Thyroid gland (tissue), 4 donors: Measurements from ENCODE around the gene GALNT9.

Experiments
- POLR2A ChIP-seq, 2 donors: fragments of 450-650 bp; IDR thresholded peaks; one replicate each; pipeline ENCODE4 v1.6.1; 2017; ENCODE audit warnings: antibody characterized with exemption in 2 of 2, mild to moderate bottlenecking in 2 of 2, moderate library complexity in 1 of 2
- TF ChIP-seq, protein P1 (sequence below), 6 experiments: fragments of 200-600 bp in 3 of 6; fragments of 450-650 bp in 3 of 6; sonication (generic) in 3 of 6; IDR thresholded peaks; one replicate each; pipeline ENCODE4 v1.5.1; 2016 to 2019; ENCODE audit warnings: antibody characterized with exemption in 6 of 6, mild to moderate bottlenecking in 2 of 6, inconsistent platforms in 1 of 6, moderate library complexity in 1 of 6

DNA sequence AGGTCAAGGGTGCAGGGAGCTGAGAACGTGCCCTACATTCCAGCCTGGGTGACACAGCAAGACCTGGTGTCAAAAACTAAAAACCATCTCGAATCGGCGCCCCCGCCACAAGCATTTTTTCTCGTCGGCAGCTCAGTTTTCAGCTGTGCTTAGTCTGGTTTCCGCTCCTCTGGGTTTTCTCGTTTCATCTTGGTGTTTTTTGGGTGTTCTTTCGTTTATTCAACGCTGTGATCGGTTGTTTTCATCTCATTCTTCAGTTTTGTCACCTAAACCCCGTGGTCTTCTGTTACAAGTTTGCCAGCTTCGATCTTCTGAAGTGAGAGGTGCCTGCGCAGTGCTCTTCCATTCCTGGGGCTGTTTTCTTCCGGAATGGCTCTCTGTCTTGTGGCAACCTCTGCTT, 143.7 kb downstream of the GALNT9 start:
- TF ChIP-seq, protein P1, sequence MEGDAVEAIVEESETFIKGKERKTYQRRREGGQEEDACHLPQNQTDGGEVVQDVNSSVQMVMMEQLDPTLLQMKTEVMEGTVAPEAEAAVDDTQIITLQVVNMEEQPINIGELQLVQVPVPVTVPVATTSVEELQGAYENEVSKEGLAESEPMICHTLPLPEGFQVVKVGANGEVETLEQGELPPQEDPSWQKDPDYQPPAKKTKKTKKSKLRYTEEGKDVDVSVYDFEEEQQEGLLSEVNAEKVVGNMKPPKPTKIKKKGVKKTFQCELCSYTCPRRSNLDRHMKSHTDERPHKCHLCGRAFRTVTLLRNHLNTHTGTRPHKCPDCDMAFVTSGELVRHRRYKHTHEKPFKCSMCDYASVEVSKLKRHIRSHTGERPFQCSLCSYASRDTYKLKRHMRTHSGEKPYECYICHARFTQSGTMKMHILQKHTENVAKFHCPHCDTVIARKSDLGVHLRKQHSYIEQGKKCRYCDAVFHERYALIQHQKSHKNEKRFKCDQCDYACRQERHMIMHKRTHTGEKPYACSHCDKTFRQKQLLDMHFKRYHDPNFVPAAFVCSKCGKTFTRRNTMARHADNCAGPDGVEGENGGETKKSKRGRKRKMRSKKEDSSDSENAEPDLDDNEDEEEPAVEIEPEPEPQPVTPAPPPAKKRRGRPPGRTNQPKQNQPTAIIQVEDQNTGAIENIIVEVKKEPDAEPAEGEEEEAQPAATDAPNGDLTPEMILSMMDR (IDR thresholded peaks at IDR 0.05) = no peak
- TF ChIP-seq POLR2A (IDR thresholded peaks at IDR 0.05) = no peak
